Hematopoietic multipotent progenitor cell treated with erythropoietin and hydrocortisone succinate and interleukin-3 and kit ligand, for 15 days (in vitro differentiated cells): ENCODE measurements around the gene CYB561D2.

ENCODE experiments used
- DNase-seq: peaks from one replicate; pipeline ENCODE4 v3.0.0-alpha.2; 2015; ENCODE audit warnings: low spot score

The CYB561D2 gene

GRCh38 chr3:50341996-50342650, 8.5 kb upstream of the CYB561D2 start:
- DNase-seq, result no peak

- DNase-seq, result no peak
These were observed 7.6 kb upstream of the CYB561D2 start for GRCh38 chr3:50342813-50343633.

- no peak for DNase-seq
These were observed 5.7 kb upstream of the CYB561D2 start for GRCh38 chr3:50345008-50345407.

GRCh38 chr3:50345586-50346234, 5.0 kb upstream of the CYB561D2 start, which contains the start of gene ZMYND10:
Gene ZMYND10, minus strand, starts transcription at chr3:50345732. Its CDS starts 153 bp downstream, at chr3:50345579.
- DNase-seq, result peak; percentile 80

GRCh38 chr3:50347187-50347813, 3.4 kb upstream of the CYB561D2 start:
- DNase-seq, result peak; percentile 83

- no peak for DNase-seq
These were observed 492 bp upstream of the CYB561D2 start for GRCh38 chr3:50350213-50350526.

- DNase-seq, result no peak
These were observed 648 bp downstream of the CYB561D2 start for GRCh38 chr3:50351323-50351697.

- no peak for DNase-seq
These were observed 2.1 kb downstream of the CYB561D2 start for GRCh38 chr3:50352781-50353180.

GRCh38 chr3:50353245-50354004, 2.8 kb downstream of the CYB561D2 start:
- no peak for DNase-seq

- no peak for DNase-seq
These were observed 3.6 kb downstream of the CYB561D2 start for GRCh38 chr3:50354186-50354764.

- DNase-seq, result no peak
These were observed 4.2 kb downstream of the CYB561D2 start for GRCh38 chr3:50354850-50355249.

- no peak for DNase-seq
These were observed 5.3 kb downstream of the CYB561D2 start for GRCh38 chr3:50355829-50356552.

GRCh38 chr3:50356553-50356952, 5.9 kb downstream of the CYB561D2 start:
- DNase-seq, result peak; percentile 68

GRCh38 chr3:50357481-50357880, 6.8 kb downstream of the CYB561D2 start:
- DNase-seq, result no peak

- no peak for DNase-seq
These were observed 7.8 kb downstream of the CYB561D2 start for GRCh38 chr3:50358355-50358910.

- DNase-seq, result peak; percentile 98
These were observed 8.5 kb downstream of the CYB561D2 start, which contains the start of gene TMEM115 for GRCh38 chr3:50358911-50359759. Gene TMEM115, minus strand, starts transcription at chr3:50359521. Its CDS starts 458 bp downstream, at chr3:50359063.

GRCh38 chr3:50359760-50360110, 9.1 kb downstream of the CYB561D2 start:
- DNase-seq, result no peak

- DNase-seq, result no peak
These were observed 14.0 kb downstream of the CYB561D2 start for GRCh38 chr3:50364573-50365079.
